Raji (cell line): ENCODE measurements around the gene TSPAN31.
A peak's percentile ranks its signal among the peaks of the same experiment; 100 is the strongest.

Experiments used
- POLR2A ChIP-seq: IDR thresholded peaks from 2 replicates; pipeline ENCODE4 v1.6.1; 2011; ENCODE audit warnings: low read depth, low read length, control low read depth; ENCODE audit not compliant: insufficient read depth

TSPAN31 gene

DNA sequence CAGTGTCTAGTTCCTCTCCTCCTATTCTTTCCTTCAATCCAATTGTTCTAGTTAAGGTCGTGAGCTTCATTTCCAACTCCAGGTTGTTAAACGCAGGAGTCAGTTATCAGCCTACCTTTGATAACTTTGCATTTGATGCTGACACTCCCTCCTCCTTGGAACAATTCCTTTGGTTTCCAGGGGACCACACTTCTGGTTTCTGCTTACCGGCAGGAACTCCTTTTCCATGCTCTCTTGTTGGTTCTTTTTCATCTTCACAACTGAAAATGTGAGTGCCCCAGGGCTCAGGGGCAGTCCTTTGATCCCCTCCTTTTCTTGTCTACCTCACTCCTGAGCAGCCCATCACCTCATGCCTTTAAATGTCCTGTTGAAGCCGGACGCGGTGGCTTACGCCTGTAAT, 32.5 kb downstream of the TSPAN31 start:
- TF ChIP-seq POLR2A, result no peak

DNA sequence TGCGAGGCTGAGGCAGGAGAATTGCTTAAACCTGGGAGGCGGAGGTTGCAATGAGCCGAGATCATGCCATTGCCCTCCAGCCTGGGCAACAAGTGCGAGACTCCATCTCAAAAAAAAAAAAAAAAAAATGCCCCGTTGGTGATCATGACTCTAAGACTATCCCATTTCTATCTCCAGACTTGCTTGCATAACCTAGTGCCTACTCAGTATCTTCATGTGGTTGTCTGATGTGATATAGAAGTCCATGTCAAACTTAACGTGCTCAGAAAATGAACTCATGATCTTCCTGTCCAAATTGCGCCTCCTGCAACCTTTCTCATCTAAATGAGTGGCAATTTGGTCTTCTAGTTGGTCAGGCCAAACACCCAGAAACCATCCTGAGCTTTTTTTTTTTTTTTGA, 33.1 kb downstream of the TSPAN31 start:
- TF ChIP-seq POLR2A, result no peak

GRCh38 chr12:57779736-57780135, 34.9 kb downstream of the TSPAN31 start:
- no peak for TF ChIP-seq POLR2A

- no peak for TF ChIP-seq POLR2A
Measured at GRCh38 chr12:57780284-57780897, 35.6 kb downstream of the TSPAN31 start.

- no peak for TF ChIP-seq POLR2A
Measured at GRCh38 chr12:57781244-57781643, 36.4 kb downstream of the TSPAN31 start.

DNA sequence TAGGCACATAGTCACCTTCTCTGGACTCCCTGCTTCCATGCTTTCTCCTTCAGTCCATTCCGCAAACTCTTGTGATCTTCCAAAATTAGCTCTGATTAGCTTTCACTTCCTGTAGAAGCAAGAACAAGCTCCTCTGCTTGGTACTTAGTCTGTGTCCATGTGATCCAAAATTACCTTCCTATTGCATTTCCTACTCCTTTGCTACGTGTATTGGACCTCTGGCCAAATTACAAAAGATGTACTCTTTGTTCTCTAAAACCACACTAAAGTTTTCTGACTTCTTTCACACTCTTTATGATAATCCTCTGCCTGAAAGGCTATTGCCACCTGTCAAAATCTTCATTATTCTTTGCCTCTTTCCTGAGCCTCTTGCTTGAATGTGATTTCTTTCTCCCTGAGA, 37.0 kb downstream of the TSPAN31 start:
- no peak for TF ChIP-seq POLR2A

- TF ChIP-seq POLR2A, result no peak
Measured at GRCh38 chr12:57782243-57782607, 37.4 kb downstream of the TSPAN31 start.

DNA sequence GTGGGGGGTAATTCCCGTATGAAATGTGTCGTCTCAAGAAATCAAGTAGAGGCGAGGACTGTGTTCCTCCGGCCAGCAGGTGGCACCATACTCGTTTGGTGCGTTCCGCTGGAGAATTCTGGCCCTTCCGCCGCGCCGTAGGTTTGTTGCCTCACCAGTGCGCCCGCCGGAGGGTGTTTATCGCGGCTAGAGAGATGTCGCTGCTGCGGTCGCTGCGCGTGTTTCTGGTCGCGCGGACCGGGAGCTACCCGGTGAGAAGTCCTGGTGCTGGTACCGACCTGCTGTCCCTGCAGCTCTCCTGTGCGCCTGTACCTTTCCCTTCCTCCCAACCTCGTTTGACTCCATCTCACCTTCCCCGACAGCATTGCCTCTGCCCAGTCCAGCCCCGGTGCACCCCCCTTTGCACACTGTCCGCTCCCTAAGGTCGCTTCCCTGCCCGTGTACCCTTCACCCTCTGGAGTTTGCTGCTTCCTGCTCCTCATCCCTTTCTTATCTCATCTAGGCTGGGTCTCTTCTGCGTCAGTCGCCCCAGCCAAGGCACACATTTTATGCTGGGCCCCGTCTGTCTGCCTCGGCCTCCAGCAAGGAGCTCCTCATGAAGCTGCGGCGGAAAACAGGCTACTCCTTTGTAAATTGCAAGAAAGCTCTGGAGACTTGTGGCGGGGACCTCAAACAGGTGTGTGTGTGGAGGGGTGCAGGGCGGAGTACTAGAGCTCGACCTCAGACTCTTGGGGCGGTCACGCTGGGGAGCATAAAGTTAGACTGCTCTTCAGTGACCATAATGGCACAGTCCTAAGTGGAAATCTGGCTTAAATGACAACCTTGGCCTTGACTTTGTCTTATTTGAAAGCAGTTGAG, 38.0 kb downstream of the TSPAN31 start, which contains the start of gene TSFM:
Gene TSFM, plus strand, starts transcription at position 180 of the 858 bp plus-strand sequence. Its CDS starts 15 bp downstream, at position 195.
- TF ChIP-seq POLR2A, result peak; percentile 98

- TF ChIP-seq POLR2A, result no peak
Measured at GRCh38 chr12:57783466-57783801, 38.6 kb downstream of the TSPAN31 start.

DNA sequence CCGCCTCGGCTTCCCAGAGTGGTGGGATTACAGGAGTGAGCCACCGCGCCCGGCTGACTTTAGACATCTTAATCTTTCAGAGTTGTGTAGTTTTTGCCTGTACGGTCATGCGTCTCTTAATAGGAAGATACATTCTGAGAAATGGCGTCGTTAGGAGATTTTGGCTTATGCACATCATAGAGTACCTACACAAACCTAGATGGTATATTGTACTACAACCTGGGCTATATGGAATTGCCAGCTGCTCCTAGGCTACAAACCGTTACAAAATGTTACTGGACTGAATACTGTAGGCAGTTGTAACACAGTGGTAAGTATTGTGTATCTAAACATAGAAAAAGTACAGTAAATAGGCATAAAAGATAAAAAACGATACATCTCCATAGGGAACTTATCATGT, 39.0 kb downstream of the TSPAN31 start:
- no peak for TF ChIP-seq POLR2A

- no peak for TF ChIP-seq POLR2A
Measured at GRCh38 chr12:57793920-57794319, 49.1 kb downstream of the TSPAN31 start.

DNA sequence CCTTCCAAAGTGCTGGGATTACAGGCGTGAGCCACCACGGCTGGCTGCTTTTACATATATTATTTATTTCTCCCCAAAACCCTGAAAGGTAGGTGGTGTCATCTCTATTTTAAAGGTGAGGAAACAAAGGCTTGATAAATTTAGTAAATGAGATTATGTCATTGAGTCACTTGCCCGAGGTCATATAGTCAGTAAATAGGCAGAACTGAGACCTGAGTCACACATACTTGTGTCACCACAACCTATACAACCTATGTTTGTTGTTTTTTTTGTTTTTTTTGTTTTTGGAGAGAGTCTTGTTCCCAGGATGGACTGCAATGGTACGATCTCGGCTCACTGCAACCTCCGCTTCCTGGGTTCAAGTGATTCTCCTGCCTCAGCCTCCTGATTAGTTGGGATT, 50.5 kb downstream of the TSPAN31 start:
- no peak for TF ChIP-seq POLR2A

- no peak for TF ChIP-seq POLR2A
Measured at GRCh38 chr12:57796996-57797395, 52.2 kb downstream of the TSPAN31 start.

DNA sequence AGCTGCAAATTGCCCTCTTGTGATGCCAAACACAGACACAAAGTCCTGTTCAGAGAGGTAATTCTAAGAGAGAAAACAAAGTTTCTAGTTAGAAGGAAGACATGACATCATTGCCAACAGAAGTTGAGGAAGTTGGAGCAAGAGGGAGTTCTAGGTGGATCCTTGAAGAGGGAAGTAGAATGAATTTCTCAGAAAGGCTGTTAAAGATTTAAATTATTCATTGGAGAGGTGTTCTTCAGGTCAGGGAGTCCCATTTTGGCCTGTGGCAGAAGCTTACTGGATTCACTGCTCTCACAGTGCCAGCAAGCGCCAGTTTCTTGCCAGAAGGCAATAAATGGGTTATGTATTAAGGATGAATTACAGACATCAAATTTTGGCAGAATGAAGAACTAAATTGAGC, 53.1 kb downstream of the TSPAN31 start:
- no peak for TF ChIP-seq POLR2A
